Right cardiac atrium (tissue), 5 donors: Measurements from ENCODE around the gene WDR86. TPM values are rescaled to one million over a fixed set of nuclear protein-coding genes. Genes with fewer than 3 reads are reported as not detected.
A peak's percentile ranks its signal among the peaks of the same experiment; 100 is the strongest.

Experiments
- ATAC-seq, 2 donors: fragments of 200-7000 bp; cut with Tn5 transposase; one replicate each; pipeline versions ENCODE4 v1.8.0 to v1.9.1; 2020; ENCODE audit warnings: moderate library complexity in 2 of 2, mild to moderate bottlenecking in 1 of 2
- DNase-seq, 3 donors: peaks; one replicate each; pipeline ENCODE4 v3.0.0-alpha.2; 2020
- H3K27ac ChIP-seq: one replicate; pipeline ENCODE4 v1.5.1; 2013; ENCODE audit warnings: mild to moderate bottlenecking, low read length, control low read depth, moderate library complexity
- H3K27me3 ChIP-seq: one replicate; pipeline ENCODE4 v1.6.1; 2013; ENCODE audit not compliant: control insufficient read depth, insufficient read depth
- H3K4me1 ChIP-seq: one replicate; pipeline ENCODE4 v1.6.1; 2013; ENCODE audit warnings: low read length; ENCODE audit not compliant: control insufficient read depth, insufficient read depth
- H3K4me3 ChIP-seq: one replicate; pipeline ENCODE4 v1.5.1; 2013; ENCODE audit warnings: low read length, control low read depth
- H3K9me3 ChIP-seq: one replicate; pipeline ENCODE4 v1.6.1; 2013; ENCODE audit warnings: low read length; ENCODE audit not compliant: control insufficient read depth
- WGBS: extraction: QIAGEN DNeasy Blood & Tissue Kit; methylation state at CpG from one replicate; pipeline ENCODE4 v1.1.7; 2013; 5-methylcytosine and 5-hydroxymethylcytosine counted together
- intact Hi-C, 4 donors: fragments of 100-400 bp; cut with DNase I; formaldehyde crosslinking; loops; one replicate each; pipeline versions ENCODE4 v1.11.0 to v1.14.0; 2022 to 2023
- polyA plus RNA-seq: library from polyadenylated mRNA; stranded (reverse); fragments of 200-250 nt; gene quantifications from one replicate; pipeline ENCODE4 v1.2.3, GENCODE V29; 2013
- total RNA-seq, 4 donors: library from RNA; stranded (reverse); fragmentation: NEBNext Ultra II Directional; extraction: Animal tissue kit (Norgen Biotek cat#: 25700); gene quantifications; one replicate each; pipeline ENCODE4 v1.2.1, GENCODE V29; 2021
- donor health status: healthy with polysubstance abuse.
- donor health status: DM: no; HTN: yes; CAD: no.
- donor health status: DM: no; HTN: no; CAD: no.
- donor health status: DM: no; HTN: yes; CAD: no; lungs with severe emphysema.
- donor health status: DM: yes; HTN: yes; CAD: no.

Gene WDR86
- total and polyA plus RNA-seq, 5 donors = 0.17 to 0.47 (median 0.18) TPM

GRCh38 chr7:151388430-151388829 is 21.4 kb downstream of the WDR86 start:
- H3K4me3 ChIP-seq = no peak overlapping the region
- H3K9me3 ChIP-seq = no peaks in the 10 kb centered on the region
- intact Hi-C loops = loop anchor here in 1 of 4 donors (10.0 kb wide), 1 partner anchor 46 kb away; no protein-coding TSS in a partner anchor
- WGBS = 94% methylated on average over 10 of the region's 10 CpGs
- H3K4me1 ChIP-seq = no peaks in the 10 kb centered on the region
- DNase-seq = peak in 1 of 3 donors; percentile 24
- no peaks in the 10 kb centered on the region for H3K27me3 ChIP-seq
- no peak overlapping the region for H3K27ac ChIP-seq
- no peak for ATAC-seq

- WGBS = 93% methylated on average over 8 of the region's 8 CpGs
- Histone ChIP-seq H3K4me1 (no peaks in the 10 kb centered on the region), H3K4me3 (no peak overlapping the region), H3K9me3 (no peaks in the 10 kb centered on the region), H3K27ac (no peak overlapping the region), H3K27me3 (no peaks in the 10 kb centered on the region)
- DNase-seq (peak in 1 of 3 donors; percentile 19), ATAC-seq (no peak)
- intact Hi-C loops = loop anchor here in 1 of 4 donors (10.0 kb wide), 1 partner anchor 47 kb away; no protein-coding TSS in a partner anchor
Observed at GRCh38 chr7:151388007-151388297, 21.9 kb downstream of the WDR86 start.

GRCh38 chr7:151387161-151388006 is 22.5 kb downstream of the WDR86 start:
- Histone ChIP-seq H3K27ac (no peak overlapping the region), H3K4me3 (no peak overlapping the region), H3K4me1 (no peaks in the 10 kb centered on the region), H3K27me3 (no peaks in the 10 kb centered on the region), H3K9me3 (no peaks in the 10 kb centered on the region)
- 85% methylated on average over 24 of the region's 24 CpGs for WGBS
- intact Hi-C loops = loop anchor here in 1 of 4 donors (10.0 kb wide), 1 partner anchor 47 kb away; no protein-coding TSS in a partner anchor
- DNase-seq (peak in 1 of 3 donors; percentile 40), ATAC-seq (no peak)

- ATAC-seq (no peak), DNase-seq (peak in 1 of 3 donors; percentile 33)
- no peak overlapping the region for H3K4me3 ChIP-seq
- H3K27me3 ChIP-seq = no peaks in the 10 kb centered on the region
- WGBS = 61% methylated on average over 16 of the region's 16 CpGs
- H3K27ac ChIP-seq = no peak overlapping the region
- no peaks in the 10 kb centered on the region for H3K9me3 ChIP-seq
- intact Hi-C loops = loop anchor here in 1 of 4 donors (10.0 kb wide), 1 partner anchor 48 kb away; no protein-coding TSS in a partner anchor
- H3K4me1 ChIP-seq = no peaks in the 10 kb centered on the region
Observed at GRCh38 chr7:151386301-151387160, 23.3 kb downstream of the WDR86 start.

- ATAC-seq = peak in 1 of 2 donors; percentile 7
- 75% methylated on average over 26 of the region's 26 CpGs for WGBS
- H3K4me1 ChIP-seq = no peaks in the 10 kb centered on the region
- no peak overlapping the region for H3K27ac ChIP-seq
- H3K27me3 ChIP-seq = no peaks in the 10 kb centered on the region
- intact Hi-C loops = loop anchor here in 1 of 4 donors (10.0 kb wide), 1 partner anchor 49 kb away; no protein-coding TSS in a partner anchor
- peak in 1 of 3 donors; percentile 40 for DNase-seq
- no peak overlapping the region for H3K4me3 ChIP-seq
- no peaks in the 10 kb centered on the region for H3K9me3 ChIP-seq
Observed at GRCh38 chr7:151385626-151386300, 24.1 kb downstream of the WDR86 start.

GRCh38 chr7:151384776-151385625 is 24.8 kb downstream of the WDR86 start:
- Histone ChIP-seq H3K27me3 (no peaks in the 10 kb centered on the region), H3K9me3 (no peaks in the 10 kb centered on the region), H3K4me1 (no peaks in the 10 kb centered on the region), H3K4me3 (no peak overlapping the region), H3K27ac (no peak overlapping the region)
- 85% methylated on average over 26 of the region's 26 CpGs for WGBS
- ATAC-seq = no peak
- DNase-seq = peak in 1 of 3 donors; percentile 50
- intact Hi-C loops = loop anchor here in 2 of 4 donors (5.0 to 10.0 kb wide), 2 partner anchors 47 to 50 kb away; no protein-coding TSS in a partner anchor

GRCh38 chr7:151384352-151384697 is 25.5 kb downstream of the WDR86 start:
- no peaks in the 10 kb centered on the region for H3K27me3 ChIP-seq
- H3K9me3 ChIP-seq = no peaks in the 10 kb centered on the region
- intact Hi-C loops = loop anchor here in 2 of 4 donors (5.0 to 10.0 kb wide), 2 partner anchors 48 to 50 kb away; no protein-coding TSS in a partner anchor
- ATAC-seq (no peak), DNase-seq (no peak)
- no peaks in the 10 kb centered on the region for H3K4me1 ChIP-seq
- WGBS = 80% methylated on average over 6 of the region's 6 CpGs
- H3K4me3 ChIP-seq = no peak overlapping the region
- no peak overlapping the region for H3K27ac ChIP-seq

GRCh38 chr7:151383638-151384351 is 26.0 kb downstream of the WDR86 start:
- no peak overlapping the region for H3K27ac ChIP-seq
- ATAC-seq = no peak
- no peak for DNase-seq
- intact Hi-C loops = loop anchor here in 2 of 4 donors (5.0 to 10.0 kb wide), 2 partner anchors 49 to 51 kb away; no protein-coding TSS in a partner anchor
- 76% methylated on average over 15 of the region's 15 CpGs for whole genome bisulfite sequencing
- H3K4me1 ChIP-seq = no peaks in the 10 kb centered on the region
- no peak overlapping the region for H3K4me3 ChIP-seq
- no peaks in the 10 kb centered on the region for H3K9me3 ChIP-seq
- H3K27me3 ChIP-seq = no peaks in the 10 kb centered on the region

- Histone ChIP-seq H3K4me1 (no peaks in the 10 kb centered on the region), H3K27ac (no peak overlapping the region), H3K9me3 (no peaks in the 10 kb centered on the region), H3K4me3 (no peak overlapping the region), H3K27me3 (no peaks in the 10 kb centered on the region)
- WGBS = 17% methylated on average over 37 of the region's 37 CpGs
- DNase-seq = no peak
- intact Hi-C loops = loop anchor here in 2 of 4 donors (5.0 to 10.0 kb wide), 2 partner anchors 50 to 53 kb away; no protein-coding TSS in a partner anchor
- peak in 1 of 2 donors; percentile 7 for ATAC-seq
Observed at GRCh38 chr7:151382079-151382885, 27.6 kb downstream of the WDR86 start.
